Uterus (tissue), 2 donors: ENCODE results near the gene EIF2S2.

ENCODE experiments used
- CTCF ChIP-seq, 4 experiments: fragments of 200-600 bp in 2 of 4; fragments of 450-650 bp in 2 of 4; sonication (generic) in 2 of 4; IDR thresholded peaks; one replicate each; pipeline ENCODE4 v1.5.1; 2016 to 2019; ENCODE audit warnings: antibody characterized with exemption in 4 of 4, mild to moderate bottlenecking in 2 of 4, moderate library complexity in 1 of 4
- POLR2A ChIP-seq, 2 donors: fragments of 450-650 bp; IDR thresholded peaks; one replicate each; pipeline ENCODE4 v1.6.1; 2016; ENCODE audit warnings: antibody characterized with exemption in 2 of 2, mild to moderate bottlenecking in 1 of 2, moderate library complexity in 1 of 2

DNA sequence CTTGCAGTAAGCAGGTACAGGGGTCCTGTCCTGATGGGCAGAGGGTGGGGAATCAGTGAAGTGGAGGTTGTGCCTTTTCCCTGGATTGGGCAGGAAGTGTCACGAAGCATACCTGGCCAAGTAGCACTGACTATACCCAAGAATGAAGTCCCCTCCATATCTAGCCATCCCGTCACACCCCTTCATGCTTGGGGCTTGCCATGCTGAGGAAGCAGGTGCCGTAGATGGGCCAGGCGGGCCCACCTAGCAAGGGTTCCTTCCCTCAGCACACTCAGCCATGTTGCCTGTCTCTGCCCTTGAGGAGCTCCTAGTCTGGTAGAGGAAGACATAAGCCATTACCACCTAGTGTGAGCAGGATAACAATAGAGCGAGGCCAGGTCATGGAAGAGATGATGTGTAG, 33.5 kb downstream of the EIF2S2 start:
- TF ChIP-seq CTCF (IDR thresholded peaks at IDR 0.05): no peak
- TF ChIP-seq POLR2A (IDR thresholded peaks at IDR 0.05): no peak
